Right ventricle myocardium superior (tissue), 1 donor: Measurements from ENCODE around the gene WNT3A. TPM values are rescaled to one million over a fixed set of nuclear protein-coding genes. Genes with fewer than 3 reads are reported as not detected.
"Not testable (repeated sequence)": the region's sequence is repeated elsewhere in the genome, so short reads cannot be mapped to it uniquely, and the experiment has no call there.

Experiments used
- ATAC-seq: fragments of 200-7000 bp; cut with Tn5 transposase; one replicate; pipeline ENCODE4 v1.9.1; 2020; ENCODE audit warnings: mild to moderate bottlenecking; ENCODE audit not compliant: poor library complexity
- DNase-seq: peaks from one replicate; pipeline ENCODE4 v3.0.0-alpha.2; 2020
- intact Hi-C: fragments of 100-400 bp; cut with DNase I; formaldehyde crosslinking; loops from one replicate; pipeline ENCODE4 v1.11.2; 2022
- total RNA-seq: library from RNA; stranded (reverse); fragmentation: NEBNext Ultra II Directional; extraction: Animal tissue kit (Norgen Biotek cat#: 25700); gene quantifications from one replicate; pipeline ENCODE4 v1.2.1, GENCODE V29; 2021
- donor health status: DM: no; HTN: yes; CAD: no; lungs with severe emphysema.

The WNT3A gene
- total RNA-seq, 1 donor from 2014 or later: not detected

- ATAC-seq, DNase-seq, intact Hi-C loops: not testable (repeated sequence)
Observed at GRCh38 chr1:228019722-228020083, 12.9 kb downstream of the WNT3A start.

GRCh38 chr1:228020686-228021354 is 14.0 kb downstream of the WNT3A start:
- intact Hi-C loops: no loop called here
- ATAC-seq (no peak), DNase-seq (no peak)

- ATAC-seq (no peak), DNase-seq (no peak)
- intact Hi-C loops: no loop called here
Observed at GRCh38 chr1:228021355-228022030, 14.7 kb downstream of the WNT3A start.

GRCh38 chr1:228022571-228023293 is 15.9 kb downstream of the WNT3A start:
- no peak for DNase-seq
- ATAC-seq: no peak
- intact Hi-C loops: no loop called here

- DNase-seq: no peak
- ATAC-seq: no peak
- intact Hi-C loops: no loop called here
Observed at GRCh38 chr1:228023294-228023639, 16.5 kb downstream of the WNT3A start.

GRCh38 chr1:228029281-228029680 is 22.5 kb downstream of the WNT3A start:
- intact Hi-C loops: no loop called here
- DNase-seq (no peak), ATAC-seq (no peak)

- intact Hi-C loops: no loop called here
Observed at GRCh38 chr1:228030451-228031201, 23.8 kb downstream of the WNT3A start.

GRCh38 chr1:228031276-228031995 is 24.6 kb downstream of the WNT3A start:
- intact Hi-C loops: no loop called here
- DNase-seq: no peak
- no peak for ATAC-seq

More at GRCh38 chr1:228030451-228031201, 23.8 kb downstream of the WNT3A start:
- ATAC-seq (no peak), DNase-seq (no peak)

- ATAC-seq: no peak
- intact Hi-C loops: no loop called here
- DNase-seq: no peak
Observed at GRCh38 chr1:228032041-228032440, 25.2 kb downstream of the WNT3A start.

- ATAC-seq (no peak), DNase-seq (no peak)
- intact Hi-C loops: no loop called here
Observed at GRCh38 chr1:228033376-228033775, 26.6 kb downstream of the WNT3A start.

- DNase-seq (no peak), ATAC-seq (no peak)
- intact Hi-C loops: no loop called here
Observed at GRCh38 chr1:228034954-228035837, 28.4 kb downstream of the WNT3A start.

- no peak for ATAC-seq
- DNase-seq: no peak
- intact Hi-C loops: no loop called here
Observed at GRCh38 chr1:228035844-228036243, 29.0 kb downstream of the WNT3A start.

GRCh38 chr1:228036701-228037231 is 30.0 kb downstream of the WNT3A start:
- no peak for DNase-seq
- ATAC-seq: no peak
- intact Hi-C loops: no loop called here

- intact Hi-C loops: no loop called here
- DNase-seq: no peak
- ATAC-seq: no peak
Observed at GRCh38 chr1:228037401-228038386, 30.9 kb downstream of the WNT3A start.

GRCh38 chr1:228038387-228039005 is 31.7 kb downstream of the WNT3A start:
- DNase-seq (no peak), ATAC-seq (no peak)
- intact Hi-C loops: no loop called here
